ENCODE results near the gene PTGES3L. TPM values are rescaled to one million over a fixed set of nuclear protein-coding genes. Genes with fewer than 3 reads are reported as not detected.
"Not testable (repeated sequence)": the region's sequence is repeated elsewhere in the genome, so short reads cannot be mapped to it uniquely, and the experiment has no call there.

Gene PTGES3L
- total RNA-seq, 1 donor from 2014 or later: 2.0 TPM

GRCh38 chr17:43006639-43007551 lies 27.0 kb upstream of the PTGES3L start, which contains the start of gene IFI35:
IFI35 (plus strand) TSS chr17:43006784; CDS start chr17:43006948, 164 bp downstream.
- Mint-ChIP-seq H3K27me3 (no peaks in the 10 kb centered on the region), H3K27ac (peak within 1 kb of the TSS; percentile 99), H3K36me3 (ENCODE audit: low read depth) (peaks cover 36% of the 10 kb centered on the region), H3K4me1 (peaks cover 16% of the 10 kb centered on the region), H3K4me3 (peak within 1 kb of the TSS; percentile 99), H3K9me3 (no peaks in the 10 kb centered on the region)
- DNase-seq: peak; percentile 75
- TF ChIP-seq CTCF (IDR thresholded peaks at IDR 0.05): no peak
- ChIA-PET CTCF (interaction anchor here (0.6 to 1.7 kb wide), 5 partner anchors 9 to 333 kb away, joined by 3 to 15 read pairs (median 3); partner anchors contain the start of gene RPL27), POLR2A (interaction anchor here (0.6 to 3.1 kb wide), 15 partner anchors 9 to 452 kb away, joined by 3 to 52 read pairs (median 7); partner anchors contain the start of genes BECN1, RPL27, TMEM106A and VAT1)
- intact Hi-C loops (cut with micrococcal nuclease): loop anchor here (1.0 to 2.0 kb wide), 5 partner anchors 9 to 332 kb away; partner anchors contain the start of genes NBR1 and RPL27
- peak; percentile 99 for ATAC-seq (ENCODE audit: low read depth)

GRCh38 chr17:43003542-43004172 lies 23.8 kb upstream of the PTGES3L start:
- no peak for DNase-seq
- ChIA-PET POLR2A (interaction anchor here (0.7 to 1.1 kb wide), 2 partner anchors 21 to 312 kb away, joined by 3 to 7 read pairs; no protein-coding TSS in a partner anchor), CTCF (no interaction called here)
- intact Hi-C loops (cut with micrococcal nuclease): no loop called here
- Mint-ChIP-seq H3K27ac (no peak overlapping the region), H3K4me3 (no peak overlapping the region), H3K9me3 (no peaks in the 10 kb centered on the region), H3K36me3 (ENCODE audit: low read depth) (peaks cover 55% of the 10 kb centered on the region), H3K27me3 (no peaks in the 10 kb centered on the region), H3K4me1 (peaks cover 25% of the 10 kb centered on the region)
- no peak for ATAC-seq (ENCODE audit: low read depth)
- TF ChIP-seq CTCF (IDR thresholded peaks at IDR 0.05): no peak

GRCh38 chr17:43000894-43001293 lies 21.0 kb upstream of the PTGES3L start:
- H3K27ac Mint-ChIP-seq; H3K9me3 Mint-ChIP-seq; intact Hi-C loops (cut with micrococcal nuclease); ATAC-seq (ENCODE audit: low read depth); DNase-seq; H3K4me3 Mint-ChIP-seq; CTCF ChIA-PET; H3K27me3 Mint-ChIP-seq: not testable (repeated sequence)
- H3K4me1 Mint-ChIP-seq: peaks cover 31% of the 10 kb centered on the region
- H3K36me3 Mint-ChIP-seq (ENCODE audit: low read depth): peaks cover 56% of the 10 kb centered on the region
- POLR2A ChIA-PET: interaction anchor here (0.7 to 1.7 kb wide), 5 partner anchors 9 to 171 kb away, joined by 3 to 7 read pairs (median 5); partner anchors contain the start of gene VAT1

DNA sequence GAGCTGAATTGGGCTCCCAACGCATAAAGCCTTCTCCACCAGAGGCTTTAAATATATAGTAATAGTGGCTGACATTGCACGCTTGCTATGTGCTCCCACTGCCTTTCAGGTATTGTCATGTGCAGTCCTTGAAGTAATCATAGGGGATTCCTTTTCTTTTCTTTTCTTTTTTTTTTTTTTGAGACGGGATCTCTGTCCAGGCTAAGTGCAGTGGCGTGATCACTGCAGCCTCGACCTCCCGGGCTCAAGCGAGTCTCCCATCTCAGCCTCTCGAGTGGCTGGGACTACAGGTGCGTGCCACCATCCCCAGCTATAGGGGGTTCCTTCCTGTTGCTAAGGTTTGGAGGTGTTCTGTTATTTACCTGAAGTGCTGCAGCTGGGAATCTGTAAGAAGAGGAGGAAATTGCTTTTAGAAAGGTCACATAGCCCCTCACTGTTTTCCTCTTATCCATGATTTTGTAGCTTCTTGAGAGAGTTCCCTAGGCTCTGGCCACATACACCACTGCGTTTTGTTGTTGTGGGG lies 19.2 kb upstream of the PTGES3L start:
- no peaks in the 10 kb centered on the region for H3K27me3 Mint-ChIP-seq
- peaks cover 31% of the 10 kb centered on the region for H3K4me1 Mint-ChIP-seq
- peaks cover 63% of the 10 kb centered on the region for H3K36me3 Mint-ChIP-seq (ENCODE audit: low read depth)
- peak overlapping the region; percentile 98 for H3K4me3 Mint-ChIP-seq
- ATAC-seq (ENCODE audit: low read depth): no peak
- intact Hi-C loops (cut with micrococcal nuclease): loop anchor here (2.0 kb wide), 2 partner anchors 126 to 212 kb away; partner anchors contain the start of genes BRCA1 and TMEM106A
- ChIA-PET CTCF (interaction anchor here (1.4 to 2.5 kb wide), 10 partner anchors 12 to 421 kb away, joined by 3 to 19 read pairs (median 8); partner anchors contain the start of genes AARSD1, BECN1, RND2 and TMEM106A), POLR2A (interaction anchor here (0.6 to 4.4 kb wide), 25 partner anchors 8 to 485 kb away, joined by 3 to 124 read pairs (median 15); partner anchors contain the start of genes AARSD1, AOC2, BECN1 and BRCA1)
- H3K9me3 Mint-ChIP-seq: no peaks in the 10 kb centered on the region
- TF ChIP-seq CTCF (IDR thresholded peaks at IDR 0.05): no peak
- H3K27ac Mint-ChIP-seq: peak overlapping the region; percentile 97
- no peak for DNase-seq
